Measurements from ENCODE around the gene CD209. TPM values are rescaled to one million over a fixed set of nuclear protein-coding genes. Genes with fewer than 3 reads are reported as not detected.

Gene CD209
- total and polyA plus RNA-seq, 2 of the 8 experiments (the other 6 are each of a cell fraction or from before 2014, with no cell fraction given), result 0.05 to 0.22 TPM

GRCh38 chr19:7729211-7729610 lies 18.1 kb downstream of the CD209 start:
- Histone ChIP-seq H2BK5ac (ENCODE audit: low read depth, low read length) (no peak overlapping the region), H3K23me2 (ENCODE audit: low read depth, low read length) (peaks cover 10% of the 10 kb centered on the region; the same call in 1 of the 2 replicates), H3K79me2 (ENCODE audit: control insufficient read depth in 1 of 2, insufficient read depth in 2 of 2, low read length in 2 of 2) (no peaks in the 10 kb centered on the region), H3K18ac (ENCODE audit: extremely low read depth, low read length) (no peak overlapping the region; the same call in 1 of the 2 replicates), H4K8ac (ENCODE audit: extremely low read depth, insufficient read depth, low read length) (peak overlapping the region; percentile 11; the same call in 1 of the 2 replicates), H3K56ac (replicated peaks; ENCODE audit: insufficient read length, low read depth, low read length) (no peak overlapping the region), H3K27ac (ENCODE audit: low read depth, low read length) (no peak overlapping the region), H3K79me1 (ENCODE audit: low read depth, low read length) (no peaks in the 10 kb centered on the region), H3K27me3 (replicated peaks in 1 of 4; ENCODE audit: control insufficient read depth in 3 of 4, extremely low read depth in 1 of 4, insufficient read depth in 3 of 4, low read length in 3 of 4) (peaks cover 27 to 45% (median 43%) of the 10 kb centered on the region in 4 experiments), H3K4ac (replicated peaks; ENCODE audit: insufficient read length, low read depth, low read length) (no peak overlapping the region), H3K36me3 (ENCODE audit: control insufficient read depth in 2 of 4, insufficient read depth in 4 of 4, low read length in 3 of 4) (no peaks in the 10 kb centered on the region), H3K4me3 (ENCODE audit: extremely low read depth in 1 of 4, insufficient read depth in 2 of 4, low read depth in 3 of 4, low read length in 4 of 4) (peak overlapping the region in 2 of 4 experiments; percentile 26 to 63; a peak in 2 of 8 replicates), H3K9ac (replicated peaks in 1 of 4; ENCODE audit: extremely low read depth in 1 of 4, low read depth in 3 of 4, low read length in 3 of 4) (no peak overlapping the region), H3K23ac (ENCODE audit: insufficient read length) (no peak overlapping the region), H2BK12ac (ENCODE audit: low read depth, low read length) (no peak overlapping the region), H3K4me2 (ENCODE audit: insufficient read depth in 1 of 2, low read depth in 2 of 2, low read length in 2 of 2) (peak overlapping the region; percentile 96 to 98; a peak in 3 of 4 replicates), H2AFZ (ENCODE audit: low read length) (peak overlapping the region; percentile 49; the same call in 1 of the 2 replicates), H2BK15ac (ENCODE audit: low read length) (peak overlapping the region; percentile 29; the same call in 1 of the 2 replicates), H4K91ac (replicated peaks; ENCODE audit: insufficient read length, low read length) (no peak overlapping the region), H3K9me3 (ENCODE audit: insufficient read depth in 2 of 2, low read depth in 1 of 2, low read length in 1 of 2) (no peaks in the 10 kb centered on the region), H4K20me1 (replicated peaks in 1 of 2; ENCODE audit: control insufficient read depth in 1 of 2, insufficient read depth in 2 of 2, low read length in 2 of 2) (peaks cover 0 to 3% of the 10 kb centered on the region in 2 experiments), H2BK120ac (replicated peaks; ENCODE audit: low read depth, low read length) (no peak overlapping the region), H2AK5ac (ENCODE audit: low read depth, low read length) (no peak overlapping the region), H3K14ac (ENCODE audit: insufficient read length) (no peak overlapping the region), H4K5ac (ENCODE audit: insufficient read length, low read depth, low read length) (no peak overlapping the region), H2BK20ac (ENCODE audit: low read length) (no peak overlapping the region), H3K4me1 (replicated peaks in 1 of 4; ENCODE audit: control insufficient read depth in 3 of 4, insufficient read depth in 4 of 4, low read length in 3 of 4) (peaks cover 0 to 15% (median 9%) of the 10 kb centered on the region in 4 experiments; a peak in 6 of 7 replicates)
- ChIA-PET CTCF (ENCODE audit: partially characterized antibody) (interaction anchor here (1.1 kb wide), 1 partner anchor 71 kb away, joined by 5 read pairs; no protein-coding TSS in a partner anchor), POLR2A (ENCODE audit: partially characterized antibody) (no interaction called here)
- 47% methylated on average over 16 of the region's 16 CpGs; no CpG with 5 or more reads in 1 of the 2 experiments for WGBS, 2 experiments (ENCODE audit: extremely low coverage in 1 of 2, insufficient coverage in 1 of 2, insufficient read length in 1 of 2, insufficient replicate concordance in 2 of 2, low coverage in 1 of 2, low lambda C conversion rate in 2 of 2, missing lambda C conversion rate in 1 of 2)
- FAIRE-seq (no peak), DNase-seq (ENCODE audit: low read depth in 1 of 2, low spot score in 2 of 2) (peak in 1 of 2 experiments; percentile 60)
- TF ChIP-seq USF2 (IDR thresholded peaks at IDR 0.05; ENCODE audit: low read length), result no peak
- TF ChIP-seq SP4 (IDR thresholded peaks at IDR 0.05; ENCODE audit: low read length), result no peak
- no peak for TF ChIP-seq TBP (IDR thresholded peaks at IDR 0.05; ENCODE audit: low read depth, low read length)
- TF ChIP-seq EZH2 (IDR thresholded peaks at IDR 0.05; ENCODE audit: low read depth, low read length, severe bottlenecking), result no peak
- no peak for TF ChIP-seq POU5F1 (IDR thresholded peaks at IDR 0.05; ENCODE audit: low read depth, low read length)
- TF ChIP-seq GABPA (IDR thresholded peaks at IDR 0.05; ENCODE audit: borderline replicate concordance, insufficient read depth, low read length), result no peak
- no peak for TF ChIP-seq EGR1 (IDR thresholded peaks at IDR 0.05; ENCODE audit: borderline replicate concordance, low read depth, low read length)
- TF ChIP-seq E2F6 (IDR thresholded peaks at IDR 0.05), result no peak

All from H1 (cell line).